Body of pancreas (tissue), 4 donors: Measurements from ENCODE around the gene GOLGA6L10.
"Not testable (repeated sequence)": the region's sequence is repeated elsewhere in the genome, so short reads cannot be mapped to it uniquely, and the experiment has no call there.

ENCODE experiments used
- CTCF ChIP-seq, 7 experiments: fragments of 450-650 bp in 4 of 7; fragments of 200-600 bp in 3 of 7; sonication (generic) in 3 of 7; IDR thresholded peaks; one replicate each; pipeline ENCODE4 v1.5.1; 2016 to 2019; ENCODE audit warnings: antibody characterized with exemption in 7 of 7
- POLR2A ChIP-seq, 3 donors: fragments of 450-650 bp; IDR thresholded peaks; one replicate each; pipeline ENCODE4 v1.6.1; 2016; ENCODE audit warnings: antibody characterized with exemption in 3 of 3, mild to moderate bottlenecking in 2 of 3

DNA sequence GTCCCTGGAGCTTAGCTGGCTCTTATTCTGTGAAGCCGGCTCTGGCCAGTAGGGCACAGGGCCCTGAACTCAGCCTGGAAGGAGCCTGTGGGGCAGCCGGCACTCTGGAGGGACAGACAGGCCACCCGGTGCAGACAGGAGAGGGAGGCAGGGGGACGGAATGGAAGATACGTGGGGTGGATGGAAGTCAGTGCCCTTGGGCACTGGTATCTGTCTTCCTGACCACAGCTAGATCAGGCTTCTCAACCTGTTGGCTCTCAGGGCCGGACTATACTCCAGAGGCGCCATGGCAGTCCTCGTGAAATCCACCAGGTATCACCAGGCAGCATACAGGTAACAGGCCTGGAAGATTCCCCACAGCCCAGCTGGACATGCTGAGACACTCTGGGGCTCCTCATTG, 10.7 kb downstream of the GOLGA6L10 start:
- not testable (repeated sequence) for TF ChIP-seq CTCF, POLR2A (IDR thresholded peaks at IDR 0.05)
